Mesendoderm (in vitro differentiated cells): ENCODE data around the gene SLC4A8.

Experiments used
- DNase-seq: peaks from one replicate; pipeline ENCODE4 v3.0.0; 2013
- H2AK5ac ChIP-seq: 2 replicates; pipeline ENCODE4 v1.6.1; 2013; ENCODE audit warnings: low read length, inconsistent platforms
- H2BK120ac ChIP-seq: 2 replicates; pipeline ENCODE4 v1.6.1; 2013; ENCODE audit warnings: low read depth, mild to moderate bottlenecking, low read length, moderate library complexity, mixed read lengths
- H2BK15ac ChIP-seq: replicated peaks from 2 replicates; pipeline ENCODE4 v1.6.1; 2013; ENCODE audit warnings: low read depth, mild to moderate bottlenecking, moderate library complexity
- H2BK5ac ChIP-seq: 2 replicates; pipeline ENCODE4 v1.6.1; 2013; ENCODE audit warnings: low read length, inconsistent platforms
- H3K18ac ChIP-seq: 2 replicates; pipeline ENCODE4 v1.6.1; 2013; ENCODE audit warnings: mild to moderate bottlenecking, low read length, mixed read lengths
- H3K23ac ChIP-seq: one replicate; pipeline ENCODE4 v1.6.1; 2013; ENCODE audit warnings: low read length
- H3K27ac ChIP-seq: 2 replicates; pipeline ENCODE4 v1.5.1; 2013; ENCODE audit warnings: low read depth, mild to moderate bottlenecking, inconsistent platforms, low read length, moderate library complexity
- H3K27me3 ChIP-seq: 2 replicates; pipeline ENCODE4 v1.6.1; 2013; ENCODE audit warnings: low read length, control low read depth, mild to moderate bottlenecking, inconsistent platforms; ENCODE audit not compliant: insufficient read depth, poor library complexity
- H3K36me3 ChIP-seq: 2 replicates; pipeline ENCODE4 v1.6.1; 2013; ENCODE audit warnings: low read length, inconsistent platforms; ENCODE audit not compliant: control insufficient read depth, insufficient read depth
- H3K4ac ChIP-seq: one replicate; pipeline ENCODE4 v1.6.1; 2013; ENCODE audit warnings: low read depth, mild to moderate bottlenecking, low read length, moderate library complexity
- H3K4me1 ChIP-seq: 2 replicates; pipeline ENCODE4 v1.6.1; 2013; ENCODE audit warnings: low read depth, low read length, inconsistent platforms; ENCODE audit not compliant: control insufficient read depth
- H3K4me2 ChIP-seq: 2 replicates; pipeline ENCODE4 v1.6.1; 2013; ENCODE audit warnings: low read length
- H3K4me3 ChIP-seq: 2 replicates; pipeline ENCODE4 v1.5.1; 2013; ENCODE audit warnings: mild to moderate bottlenecking, low read length
- H3K56ac ChIP-seq: one replicate; pipeline ENCODE4 v1.6.1; 2013; ENCODE audit warnings: low read length
- H3K79me1 ChIP-seq: 2 replicates; pipeline ENCODE4 v1.6.1; 2013; ENCODE audit warnings: low read length, inconsistent platforms
- H3K79me2 ChIP-seq: 2 replicates; pipeline ENCODE4 v1.6.1; 2013; ENCODE audit warnings: mild to moderate bottlenecking, low read length; ENCODE audit not compliant: control insufficient read depth, insufficient read depth
- H3K9ac ChIP-seq: 2 replicates; pipeline ENCODE4 v1.6.1; 2013; ENCODE audit warnings: low read length, inconsistent platforms
- H4K5ac ChIP-seq: one replicate; pipeline ENCODE4 v1.6.1; 2013; ENCODE audit warnings: low read length
- H4K8ac ChIP-seq: one replicate; pipeline ENCODE4 v1.6.1; 2013; ENCODE audit warnings: low read depth, mild to moderate bottlenecking, control low read depth, low read length, moderate library complexity
- WGBS: extraction: QIAGEN DNeasy Blood & Tissue Kit; methylation state at CpG from one replicate; pipeline ENCODE4 v1.1.7; 2013; ENCODE audit warnings: low lambda C conversion rate, missing lambda C conversion rate; ENCODE audit not compliant: insufficient coverage; ENCODE audit errors: extremely low coverage; 5-methylcytosine and 5-hydroxymethylcytosine counted together

The SLC4A8 gene

DNA sequence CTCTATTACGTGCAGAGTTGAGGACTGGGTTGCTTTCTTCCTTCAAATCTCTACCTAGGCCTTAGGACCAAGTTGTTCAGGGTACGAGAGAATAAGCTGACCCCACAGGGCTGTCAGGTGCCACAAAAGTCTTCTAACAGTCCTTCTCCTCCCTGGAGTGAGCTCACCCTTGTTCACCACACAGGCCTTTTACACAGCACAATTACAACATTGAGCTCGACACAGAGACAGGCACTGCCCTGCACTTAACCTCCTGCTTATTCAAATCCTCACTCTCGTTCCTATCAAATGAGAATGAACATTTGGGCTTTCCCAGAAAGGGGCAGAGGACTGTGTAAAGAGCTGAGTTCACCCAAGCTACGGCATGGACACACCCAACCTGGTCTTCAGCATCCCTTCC, 35.8 kb upstream of the SLC4A8 start:
- Histone ChIP-seq H2BK120ac (peak overlapping the region; percentile 32), H3K4me3 (no peak overlapping the region), H3K79me2 (no peaks in the 10 kb centered on the region), H2AK5ac (peak overlapping the region; percentile 61), H3K27ac (peak overlapping the region; percentile 86), H3K56ac (peak overlapping the region; percentile 73), H3K36me3 (no peaks in the 10 kb centered on the region), H3K4me2 (no peak overlapping the region), H3K79me1 (no peaks in the 10 kb centered on the region), H3K4ac (peak overlapping the region; percentile 25), H4K5ac (no peak overlapping the region), H3K9ac (no peak overlapping the region), H2BK15ac (peak overlapping the region; percentile 45), H3K18ac (peak overlapping the region; percentile 19), H2BK5ac (peak overlapping the region; percentile 78), H3K23ac (no peak overlapping the region), H4K8ac (no peak overlapping the region), H3K27me3 (no peaks in the 10 kb centered on the region), H3K4me1 (peaks cover 23% of the 10 kb centered on the region)
- no CpG with 5 or more reads among the region's 5 CpGs for WGBS
- no peak for DNase-seq

DNA sequence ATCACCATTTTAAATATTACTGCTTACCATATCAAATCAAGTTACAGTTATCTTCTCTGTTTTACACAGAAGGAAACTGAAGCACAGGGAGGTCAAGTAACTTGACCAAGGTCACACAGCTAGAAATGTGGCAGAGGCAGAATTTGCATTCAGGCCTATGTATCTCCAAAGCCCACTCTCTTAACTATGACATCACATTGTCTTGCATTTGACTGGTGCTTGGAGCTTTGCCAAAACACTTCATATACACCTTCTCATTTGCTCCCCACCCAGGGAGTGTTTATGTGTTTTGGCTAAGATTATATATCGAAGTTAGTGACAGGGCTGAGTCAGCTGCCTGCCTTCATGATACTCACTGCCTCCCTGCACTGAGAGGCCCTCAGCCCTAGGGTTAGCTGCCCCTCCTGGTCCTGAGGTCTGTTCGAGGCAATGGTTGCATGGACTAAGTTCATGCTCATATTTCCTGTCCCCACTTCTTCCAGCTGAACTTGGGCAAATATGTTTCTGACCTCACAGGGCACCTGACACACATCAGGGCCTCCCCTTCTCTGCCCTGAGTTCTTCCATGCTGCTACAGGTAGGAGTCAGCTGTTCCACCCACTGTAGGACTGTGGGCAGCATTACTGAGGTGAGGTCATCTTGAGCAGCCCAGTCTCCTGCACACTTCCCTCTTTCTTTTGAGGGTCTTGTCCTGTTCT, 35.2 kb upstream of the SLC4A8 start:
- Histone ChIP-seq H3K56ac (peak overlapping the region; percentile 36), H3K4me2 (no peak overlapping the region), H3K79me2 (no peaks in the 10 kb centered on the region), H3K36me3 (no peaks in the 10 kb centered on the region), H2BK120ac (no peak overlapping the region), H3K79me1 (no peaks in the 10 kb centered on the region), H3K23ac (no peak overlapping the region), H4K5ac (no peak overlapping the region), H3K27ac (no peak overlapping the region), H4K8ac (no peak overlapping the region), H3K4me3 (no peak overlapping the region), H3K4ac (no peak overlapping the region), H3K4me1 (peaks cover 23% of the 10 kb centered on the region), H3K9ac (no peak overlapping the region), H3K18ac (no peak overlapping the region), H2AK5ac (no peak overlapping the region), H3K27me3 (no peaks in the 10 kb centered on the region), H2BK15ac (no peak overlapping the region), H2BK5ac (no peak overlapping the region)
- DNase-seq = no peak
- no CpG with 5 or more reads among the region's 2 CpGs for WGBS

DNA sequence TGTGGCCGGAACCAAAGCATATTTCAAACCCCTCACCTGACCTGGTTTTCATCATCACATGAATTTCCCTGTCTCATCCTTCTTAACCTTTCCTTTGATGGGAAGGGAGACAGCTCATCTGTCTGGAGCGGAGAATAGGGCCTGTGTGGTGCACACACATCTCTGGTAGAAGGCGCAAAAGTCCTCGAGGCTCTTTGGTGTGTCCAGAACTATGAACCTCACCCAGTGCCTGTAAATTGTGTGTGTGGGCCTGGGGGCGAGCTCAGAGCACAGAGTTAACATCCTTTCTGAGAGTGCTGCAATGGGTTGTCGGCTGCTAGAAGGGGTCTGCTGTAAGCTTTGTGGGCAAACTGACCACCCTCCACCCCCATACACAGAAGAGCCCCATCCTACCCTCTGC, 34.2 kb upstream of the SLC4A8 start:
- H3K27ac ChIP-seq = peak overlapping the region; percentile 76
- H3K4me1 ChIP-seq = peaks cover 25% of the 10 kb centered on the region
- no peak overlapping the region for H2BK15ac ChIP-seq
- no peak overlapping the region for H3K4ac ChIP-seq
- no peaks in the 10 kb centered on the region for H3K79me2 ChIP-seq
- H3K36me3 ChIP-seq = no peaks in the 10 kb centered on the region
- no peak overlapping the region for H4K8ac ChIP-seq
- no peak overlapping the region for H3K23ac ChIP-seq
- no peak overlapping the region for H2BK5ac ChIP-seq
- H3K4me3 ChIP-seq = no peak overlapping the region
- H3K56ac ChIP-seq = peak overlapping the region; percentile 84
- H2BK120ac ChIP-seq = no peak overlapping the region
- peak overlapping the region; percentile 47 for H3K4me2 ChIP-seq
- no CpG with 5 or more reads among the region's 6 CpGs for WGBS
- H4K5ac ChIP-seq = no peak overlapping the region
- peak overlapping the region; percentile 29 for H2AK5ac ChIP-seq
- H3K9ac ChIP-seq = peak overlapping the region; percentile 75
- no peaks in the 10 kb centered on the region for H3K27me3 ChIP-seq
- no peak overlapping the region for H3K18ac ChIP-seq
- DNase-seq = no peak
- H3K79me1 ChIP-seq = no peaks in the 10 kb centered on the region

DNA sequence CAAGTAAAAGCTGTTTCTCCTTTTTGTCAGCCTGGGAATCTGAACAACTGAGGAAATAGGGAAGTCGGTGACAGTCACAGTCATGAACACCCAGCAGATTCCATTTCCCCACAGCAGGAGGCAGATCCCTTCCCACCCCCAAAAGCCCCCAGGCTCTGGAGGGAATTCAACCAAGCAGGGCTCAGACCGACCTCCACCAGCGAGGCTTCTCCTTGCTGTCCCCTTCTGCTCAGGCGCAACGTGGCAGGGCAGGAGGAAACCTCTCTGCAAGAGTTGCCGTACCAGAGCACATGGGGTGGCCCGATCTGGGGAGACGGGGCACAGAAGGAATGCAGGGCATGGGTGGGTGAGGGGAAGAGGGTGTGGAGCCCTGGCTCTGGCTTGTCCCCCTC, 33.7 kb upstream of the SLC4A8 start:
- peak overlapping the region; percentile 26 for H3K4ac ChIP-seq
- H2BK5ac ChIP-seq = peak overlapping the region; percentile 2
- no peak overlapping the region for H4K8ac ChIP-seq
- H3K79me1 ChIP-seq = no peaks in the 10 kb centered on the region
- H3K9ac ChIP-seq = peak overlapping the region; percentile 75
- no peak overlapping the region for H3K23ac ChIP-seq
- peak overlapping the region; percentile 84 for H3K56ac ChIP-seq
- peak overlapping the region; percentile 68 for H3K4me3 ChIP-seq
- DNase-seq = peak; percentile 86
- peak overlapping the region; percentile 2 for H2BK120ac ChIP-seq
- H4K5ac ChIP-seq = no peak overlapping the region
- H3K79me2 ChIP-seq = no peaks in the 10 kb centered on the region
- H3K4me1 ChIP-seq = peaks cover 27% of the 10 kb centered on the region
- peak overlapping the region; percentile 47 for H3K4me2 ChIP-seq
- no peaks in the 10 kb centered on the region for H3K36me3 ChIP-seq
- no peak overlapping the region for H2BK15ac ChIP-seq
- WGBS = no CpG with 5 or more reads among the region's 8 CpGs
- peak overlapping the region; percentile 8 for H3K18ac ChIP-seq
- H2AK5ac ChIP-seq = peak overlapping the region; percentile 29
- H3K27ac ChIP-seq = peak overlapping the region; percentile 76
- H3K27me3 ChIP-seq = no peaks in the 10 kb centered on the region

DNA sequence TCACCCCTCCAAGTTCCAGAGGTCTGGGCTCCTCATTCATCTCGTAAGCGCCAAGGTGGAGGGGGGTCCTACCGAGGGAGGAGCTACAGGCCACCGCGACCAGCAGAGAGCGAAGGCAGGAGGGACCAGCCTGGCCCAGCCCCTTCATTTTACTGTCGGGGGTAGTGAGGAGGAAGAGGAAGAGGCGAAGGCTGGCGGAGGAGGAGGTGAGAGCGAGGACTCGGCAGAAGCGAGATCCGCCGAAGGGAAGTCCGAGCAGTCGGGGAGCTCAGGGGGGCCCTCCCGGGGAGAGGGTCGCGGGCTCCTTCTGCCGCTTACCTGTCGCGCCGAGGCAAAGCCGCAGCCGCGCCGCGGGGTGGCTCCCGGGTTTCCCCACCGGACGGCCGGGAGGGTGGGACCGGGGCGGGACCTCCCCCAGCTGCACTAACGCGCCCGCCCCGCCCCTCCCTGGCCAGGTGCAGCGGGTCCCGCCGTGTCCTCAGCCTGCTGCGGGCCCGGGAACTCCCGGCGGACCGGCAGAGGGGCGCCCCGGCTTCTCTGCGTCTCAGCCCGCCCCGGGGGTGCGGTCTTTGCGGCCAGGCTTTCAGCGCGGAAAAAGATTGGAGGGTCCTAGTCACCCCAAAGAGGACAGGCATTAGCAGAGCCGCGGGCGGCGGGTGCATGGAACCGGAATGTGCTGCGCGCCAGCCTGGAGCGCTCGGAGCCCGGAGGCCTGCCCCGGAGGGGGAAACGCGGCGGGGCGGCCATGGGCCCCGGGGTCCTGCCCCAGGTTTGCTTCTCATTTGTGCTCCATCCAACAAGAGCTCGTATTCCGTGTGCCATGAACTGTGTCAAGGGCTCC, 33.1 kb upstream of the SLC4A8 start, which contains the start of gene GALNT6:
Gene GALNT6, minus strand, starts transcription at position 124 of the 841 bp plus-strand sequence. CDS start 11,625 bp downstream, outside the sequence.
- Histone ChIP-seq H2BK15ac (no peak within 1 kb of the TSS), H3K4ac (peak within 1 kb of the TSS; percentile 26), H3K79me2 (no peaks in the 10 kb centered on the region), H3K23ac (peak within 1 kb of the TSS; percentile 11), H3K4me2 (peak within 1 kb of the TSS; percentile 49), H4K5ac (no peak within 1 kb of the TSS), H3K27ac (peak within 1 kb of the TSS; percentile 76), H3K56ac (peak within 1 kb of the TSS; percentile 84), H2BK120ac (peak within 1 kb of the TSS; percentile 2), H2AK5ac (peak within 1 kb of the TSS; percentile 29), H2BK5ac (peak within 1 kb of the TSS; percentile 2), H3K27me3 (no peaks in the 10 kb centered on the region), H3K4me3 (peak within 1 kb of the TSS; percentile 68), H3K9ac (peak within 1 kb of the TSS; percentile 75), H3K4me1 (peaks cover 26% of the 10 kb centered on the region), H3K79me1 (no peaks in the 10 kb centered on the region), H3K18ac (peak within 1 kb of the TSS; percentile 91), H3K36me3 (no peaks in the 10 kb centered on the region), H4K8ac (no peak within 1 kb of the TSS)
- peak; percentile 76 for DNase-seq
- WGBS = no CpG with 5 or more reads among the region's 73 CpGs
